Osteocyte (in vitro differentiated cells): ENCODE measurements around the gene AHCTF1. TPM values are rescaled to one million over a fixed set of nuclear protein-coding genes. Genes with fewer than 3 reads are reported as not detected.

ENCODE experiments used
- DNase-seq: peaks from one replicate; pipeline ENCODE4 v3.0.0; 2021; ENCODE audit warnings: mixed read lengths; ENCODE audit not compliant: unreplicated experiment; ENCODE audit errors: extremely low spot score
- H3K27ac Mint-ChIP-seq: one replicate; pipeline ENCODE4 v1.8.0; 2021; ENCODE audit warnings: mild to moderate bottlenecking, mixed read lengths; ENCODE audit not compliant: unreplicated experiment
- H3K27me3 Mint-ChIP-seq: one replicate; pipeline ENCODE4 v1.8.0; 2021; ENCODE audit warnings: mixed read lengths; ENCODE audit not compliant: unreplicated experiment
- H3K36me3 Mint-ChIP-seq: one replicate; pipeline ENCODE4 v1.8.0; 2021; ENCODE audit warnings: mixed read lengths; ENCODE audit not compliant: unreplicated experiment
- H3K4me1 Mint-ChIP-seq: one replicate; pipeline ENCODE4 v1.8.0; 2021; ENCODE audit warnings: mixed read lengths; ENCODE audit not compliant: unreplicated experiment
- H3K4me3 Mint-ChIP-seq: one replicate; pipeline ENCODE4 v1.8.0; 2021; ENCODE audit warnings: mild to moderate bottlenecking, moderate library complexity, mixed read lengths; ENCODE audit not compliant: unreplicated experiment
- H3K9me3 Mint-ChIP-seq: one replicate; pipeline ENCODE4 v1.8.0; 2021; ENCODE audit warnings: mixed read lengths; ENCODE audit not compliant: unreplicated experiment
- total RNA-seq: library from RNA; stranded (reverse); gene quantifications from 2 replicates; pipeline ENCODE4 v1.2.1, GENCODE V29; 2021
- TF ChIP-seq, protein P1 (sequence below): fragments of 200-600 bp; sonication (generic); IDR thresholded peaks from 2 replicates; pipeline ENCODE4 v1.5.0; 2021; ENCODE audit warnings: antibody characterized with exemption, mild to moderate bottlenecking, moderate library complexity

Gene AHCTF1
- total RNA-seq, 1 donor from 2014 or later: 30.4 TPM

DNA sequence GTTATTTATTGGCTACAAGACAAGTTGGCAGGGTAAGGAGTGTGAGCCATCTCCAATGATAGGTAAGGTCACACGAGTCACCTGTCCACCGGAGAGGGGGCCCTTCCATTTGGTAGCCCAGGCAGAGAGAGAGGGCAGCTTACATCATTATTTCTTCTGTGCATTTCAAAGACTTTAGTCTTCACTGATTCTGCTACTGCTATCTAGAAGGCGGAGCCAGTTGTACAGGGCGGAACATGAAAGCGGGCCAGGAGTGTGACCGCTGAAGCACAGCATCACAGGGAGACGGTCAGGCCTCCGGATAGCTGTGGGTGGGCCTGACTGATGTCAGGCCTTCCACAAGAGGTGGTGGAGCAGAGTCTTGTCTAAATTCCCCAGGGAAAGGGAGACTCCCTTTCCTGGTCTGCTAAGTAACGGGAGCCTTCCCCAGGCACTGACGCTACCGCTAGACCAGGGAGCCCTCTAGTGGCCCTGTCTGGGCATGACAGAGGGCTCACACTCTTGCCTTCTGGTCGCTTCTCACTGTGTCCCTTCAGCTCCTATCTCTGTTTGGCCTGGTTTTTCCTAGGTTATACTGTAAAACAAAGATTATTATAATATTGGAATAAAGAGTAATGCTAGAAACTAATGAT, 39.5 kb upstream of the AHCTF1 start:
- TF ChIP-seq, protein P1, sequence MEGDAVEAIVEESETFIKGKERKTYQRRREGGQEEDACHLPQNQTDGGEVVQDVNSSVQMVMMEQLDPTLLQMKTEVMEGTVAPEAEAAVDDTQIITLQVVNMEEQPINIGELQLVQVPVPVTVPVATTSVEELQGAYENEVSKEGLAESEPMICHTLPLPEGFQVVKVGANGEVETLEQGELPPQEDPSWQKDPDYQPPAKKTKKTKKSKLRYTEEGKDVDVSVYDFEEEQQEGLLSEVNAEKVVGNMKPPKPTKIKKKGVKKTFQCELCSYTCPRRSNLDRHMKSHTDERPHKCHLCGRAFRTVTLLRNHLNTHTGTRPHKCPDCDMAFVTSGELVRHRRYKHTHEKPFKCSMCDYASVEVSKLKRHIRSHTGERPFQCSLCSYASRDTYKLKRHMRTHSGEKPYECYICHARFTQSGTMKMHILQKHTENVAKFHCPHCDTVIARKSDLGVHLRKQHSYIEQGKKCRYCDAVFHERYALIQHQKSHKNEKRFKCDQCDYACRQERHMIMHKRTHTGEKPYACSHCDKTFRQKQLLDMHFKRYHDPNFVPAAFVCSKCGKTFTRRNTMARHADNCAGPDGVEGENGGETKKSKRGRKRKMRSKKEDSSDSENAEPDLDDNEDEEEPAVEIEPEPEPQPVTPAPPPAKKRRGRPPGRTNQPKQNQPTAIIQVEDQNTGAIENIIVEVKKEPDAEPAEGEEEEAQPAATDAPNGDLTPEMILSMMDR: peak; percentile 59
- H3K4me3 Mint-ChIP-seq: no peak overlapping the region
- H3K27ac Mint-ChIP-seq: no peak overlapping the region
- DNase-seq: no peak
- no peaks in the 10 kb centered on the region for H3K4me1 Mint-ChIP-seq
- no peaks in the 10 kb centered on the region for H3K27me3 Mint-ChIP-seq
- H3K9me3 Mint-ChIP-seq: peaks cover 51% of the 10 kb centered on the region
- peaks cover 18% of the 10 kb centered on the region for H3K36me3 Mint-ChIP-seq

DNA sequence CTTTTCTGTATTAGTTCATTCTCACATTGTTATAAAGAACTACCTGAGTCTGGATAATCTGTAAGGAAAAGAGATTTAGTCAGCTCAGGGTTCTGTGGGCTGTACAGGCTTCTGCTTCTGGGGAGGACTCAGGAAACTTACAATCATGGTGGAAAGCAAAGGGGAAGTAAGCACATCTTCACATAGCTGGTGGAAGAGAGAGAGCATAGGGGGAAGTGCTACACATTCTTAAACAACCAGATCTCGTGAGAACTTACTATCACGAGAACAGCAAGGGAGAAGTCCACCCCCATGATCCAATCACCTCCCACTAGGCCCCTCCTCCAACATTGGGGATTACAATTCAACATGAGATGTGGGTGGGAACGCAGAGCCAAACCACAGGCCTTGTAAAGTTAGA, 37.9 kb upstream of the AHCTF1 start:
- Mint-ChIP-seq H3K36me3 (peaks cover 11% of the 10 kb centered on the region), H3K27me3 (no peaks in the 10 kb centered on the region), H3K4me1 (no peaks in the 10 kb centered on the region), H3K27ac (no peak overlapping the region), H3K4me3 (no peak overlapping the region), H3K9me3 (peaks cover 38% of the 10 kb centered on the region)
- no peak for DNase-seq
- TF ChIP-seq, protein P1: no peak

DNA sequence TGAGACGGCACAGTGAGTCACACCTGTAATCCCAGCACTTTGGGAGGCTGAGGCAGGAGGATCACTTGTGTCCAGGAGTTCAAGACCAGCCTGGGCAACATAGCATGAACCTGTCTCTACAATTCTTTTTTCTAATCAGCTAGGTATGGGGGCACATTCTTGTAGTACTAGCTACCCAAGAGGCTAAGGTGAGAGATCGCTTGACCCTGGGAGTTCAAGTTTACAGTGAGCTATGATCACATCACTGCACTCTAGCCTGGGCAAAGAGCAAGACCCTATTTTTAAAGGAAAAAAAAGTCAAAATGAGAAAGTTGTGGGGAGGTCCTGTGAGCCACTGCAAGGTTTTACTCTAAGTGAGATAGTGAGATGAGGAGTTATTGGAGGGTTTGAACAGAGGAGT, 34.8 kb upstream of the AHCTF1 start:
- Mint-ChIP-seq H3K4me3 (no peak overlapping the region), H3K4me1 (no peaks in the 10 kb centered on the region), H3K27ac (no peak overlapping the region), H3K27me3 (no peaks in the 10 kb centered on the region), H3K36me3 (peaks cover 7% of the 10 kb centered on the region), H3K9me3 (peaks cover 29% of the 10 kb centered on the region)
- TF ChIP-seq, protein P1: no peak
- DNase-seq: no peak

DNA sequence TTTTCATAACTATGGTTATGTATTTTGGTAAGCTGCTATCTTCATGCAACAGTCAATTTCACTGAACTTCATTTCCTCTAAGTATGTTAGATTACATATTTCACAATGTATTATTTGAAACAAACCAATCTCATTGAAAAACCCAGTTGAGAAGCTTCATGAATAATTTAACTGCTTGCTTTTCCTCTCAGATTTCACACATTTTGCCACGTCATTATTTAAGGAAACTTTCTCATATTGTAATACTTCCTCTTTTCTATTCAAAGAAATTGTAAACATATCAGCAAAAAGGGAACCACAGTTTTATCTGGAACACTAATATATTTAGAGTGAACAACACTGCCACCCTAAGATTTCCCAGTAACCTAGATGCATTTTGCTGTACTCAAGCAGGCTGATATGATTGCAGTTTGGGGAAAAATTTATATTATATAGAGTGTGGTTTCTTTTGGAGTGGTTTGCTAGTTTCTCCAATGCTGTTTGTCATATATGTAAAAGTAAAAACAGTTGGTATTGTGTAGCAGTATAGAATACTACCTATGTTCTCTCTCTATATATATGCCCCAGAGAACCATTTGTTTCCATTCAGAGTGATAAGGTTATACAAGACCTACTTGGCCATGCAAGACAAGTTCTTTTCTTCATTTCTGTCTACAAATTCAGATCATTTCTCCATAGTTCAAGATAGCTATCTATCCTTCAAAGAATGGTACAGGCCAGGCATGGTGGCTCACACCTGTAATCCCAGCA, 28.4 kb upstream of the AHCTF1 start:
- H3K27ac Mint-ChIP-seq: no peak overlapping the region

DNA sequence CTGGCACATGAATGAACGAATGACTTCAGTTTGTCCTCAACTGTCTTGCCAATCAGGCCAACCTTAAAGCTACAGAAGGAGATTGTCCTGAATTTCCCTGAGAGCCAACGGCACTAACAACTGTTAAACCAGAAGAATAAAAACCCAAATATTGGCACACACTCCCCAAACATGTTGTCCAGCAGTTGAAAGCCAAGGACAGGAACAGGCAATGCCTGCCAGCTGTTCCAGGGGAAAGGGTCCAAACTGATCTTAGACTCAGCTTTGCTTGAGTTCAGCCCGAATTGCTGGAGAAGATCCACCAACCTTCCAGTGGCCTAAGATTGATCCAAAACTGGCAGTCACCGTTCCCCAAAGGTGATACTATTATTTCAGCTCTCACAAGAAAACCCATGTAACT, 22.4 kb upstream of the AHCTF1 start:
- Mint-ChIP-seq H3K9me3 (no peaks in the 10 kb centered on the region), H3K27me3 (no peaks in the 10 kb centered on the region), H3K36me3 (peaks cover 4% of the 10 kb centered on the region), H3K4me1 (no peaks in the 10 kb centered on the region), H3K27ac (no peak overlapping the region), H3K4me3 (no peak overlapping the region)
- TF ChIP-seq, protein P1: no peak
- no peak for DNase-seq

More for the DNA sequence above, 28.4 kb upstream of the AHCTF1 start:
- TF ChIP-seq, protein P1: no peak
- no peaks in the 10 kb centered on the region for H3K4me1 Mint-ChIP-seq
- no peaks in the 10 kb centered on the region for H3K27me3 Mint-ChIP-seq
- H3K36me3 Mint-ChIP-seq: peaks cover 4% of the 10 kb centered on the region
- no peak for DNase-seq
- H3K4me3 Mint-ChIP-seq: no peak overlapping the region
- H3K9me3 Mint-ChIP-seq: no peaks in the 10 kb centered on the region
